Measurements from ENCODE around the gene NIPSNAP3A. TPM values are rescaled to one million over a fixed set of nuclear protein-coding genes. Genes with fewer than 3 reads are reported as not detected.

Gene NIPSNAP3A
- total RNA-seq, 1 experiment from 2014 or later = 17.4 TPM

DNA sequence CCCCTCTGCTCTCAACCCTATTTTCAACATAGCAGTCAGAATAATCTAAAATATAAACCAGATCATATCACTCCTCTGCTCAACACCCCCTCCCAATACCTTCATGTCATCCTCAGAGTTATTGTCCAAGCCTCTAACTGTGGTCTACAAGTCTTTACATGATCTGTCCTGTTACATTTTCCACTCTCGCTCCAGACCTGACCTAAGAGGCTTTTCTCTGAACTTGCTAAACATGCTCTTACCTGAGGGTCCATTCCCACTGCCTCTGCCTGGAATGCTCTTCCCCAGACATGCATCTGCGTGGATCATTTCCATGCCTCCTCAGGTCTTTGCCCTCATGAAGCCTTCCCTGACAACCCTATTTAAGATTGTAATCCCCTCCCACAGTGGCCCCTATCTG, 28.5 kb downstream of the NIPSNAP3A start:
- intact Hi-C loops (cut with micrococcal nuclease; ENCODE audit: unreplicated experiment) = no loop called here
- ChIA-PET POLR2A (no interaction called here), CTCF (no interaction called here)
- TF ChIP-seq, protein P1, sequence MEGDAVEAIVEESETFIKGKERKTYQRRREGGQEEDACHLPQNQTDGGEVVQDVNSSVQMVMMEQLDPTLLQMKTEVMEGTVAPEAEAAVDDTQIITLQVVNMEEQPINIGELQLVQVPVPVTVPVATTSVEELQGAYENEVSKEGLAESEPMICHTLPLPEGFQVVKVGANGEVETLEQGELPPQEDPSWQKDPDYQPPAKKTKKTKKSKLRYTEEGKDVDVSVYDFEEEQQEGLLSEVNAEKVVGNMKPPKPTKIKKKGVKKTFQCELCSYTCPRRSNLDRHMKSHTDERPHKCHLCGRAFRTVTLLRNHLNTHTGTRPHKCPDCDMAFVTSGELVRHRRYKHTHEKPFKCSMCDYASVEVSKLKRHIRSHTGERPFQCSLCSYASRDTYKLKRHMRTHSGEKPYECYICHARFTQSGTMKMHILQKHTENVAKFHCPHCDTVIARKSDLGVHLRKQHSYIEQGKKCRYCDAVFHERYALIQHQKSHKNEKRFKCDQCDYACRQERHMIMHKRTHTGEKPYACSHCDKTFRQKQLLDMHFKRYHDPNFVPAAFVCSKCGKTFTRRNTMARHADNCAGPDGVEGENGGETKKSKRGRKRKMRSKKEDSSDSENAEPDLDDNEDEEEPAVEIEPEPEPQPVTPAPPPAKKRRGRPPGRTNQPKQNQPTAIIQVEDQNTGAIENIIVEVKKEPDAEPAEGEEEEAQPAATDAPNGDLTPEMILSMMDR (IDR thresholded peaks at IDR 0.05) = no peak
- H3K9me3 ChIP-seq (ENCODE audit: control insufficient read depth, insufficient read depth, low read depth, low read length) = no peaks in the 10 kb centered on the region
- H3K36me3 ChIP-seq (ENCODE audit: control insufficient read depth, insufficient read depth, low read length) = no peaks in the 10 kb centered on the region
- no peak overlapping the region for H3K27ac ChIP-seq (ENCODE audit: low read length)
- BruUV-seq (replicated peaks) = no TSS peak
- no peaks in the 10 kb centered on the region for H3K27me3 ChIP-seq (ENCODE audit: control insufficient read depth, insufficient read depth, low read length)
- in situ Hi-C loops (cut with HindIII; ENCODE audit: low pct_unique_long_range_greater_than_20kb, low sequenced_read_pairs) = no loop called here
- DNase-seq (ENCODE audit: low read depth, low spot score) = no peak
- H3K4me3 ChIP-seq (ENCODE audit: low read depth in 2 of 2, low read length in 2 of 2) = no peak overlapping the region
- ATAC-seq = no peak
- no peaks in the 10 kb centered on the region for H3K4me1 ChIP-seq (ENCODE audit: control insufficient read depth, insufficient read depth, low read length)

DNA sequence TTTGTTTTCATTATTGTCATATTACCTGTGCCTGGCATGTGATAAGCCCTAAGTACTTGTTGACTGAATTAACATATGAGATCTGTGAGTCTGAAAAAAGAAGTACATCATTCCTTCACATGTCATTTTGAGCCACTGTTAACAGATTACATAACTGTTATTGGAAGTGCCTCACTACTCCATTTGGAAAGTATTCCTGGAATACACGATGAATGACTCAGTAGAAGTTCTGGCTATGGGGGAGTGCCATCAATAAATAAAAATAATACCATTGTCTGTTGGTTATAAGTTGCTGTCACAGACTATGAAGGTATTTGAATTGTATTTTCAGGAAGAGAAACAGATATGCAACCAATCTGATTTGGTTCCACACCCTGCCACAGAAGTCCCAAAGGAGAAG, 29.3 kb downstream of the NIPSNAP3A start:
- no TSS peak for BruUV-seq (replicated peaks)
- Histone ChIP-seq H3K36me3 (ENCODE audit: control insufficient read depth, insufficient read depth, low read length) (no peaks in the 10 kb centered on the region; the same call in 1 of the 2 replicates), H3K27ac (ENCODE audit: low read length) (no peak overlapping the region), H3K9me3 (ENCODE audit: control insufficient read depth, insufficient read depth, low read depth, low read length) (no peaks in the 10 kb centered on the region), H3K4me3 (ENCODE audit: low read depth in 2 of 2, low read length in 2 of 2) (no peak overlapping the region), H3K4me1 (ENCODE audit: control insufficient read depth, insufficient read depth, low read length) (no peaks in the 10 kb centered on the region), H3K27me3 (ENCODE audit: control insufficient read depth, insufficient read depth, low read length) (no peaks in the 10 kb centered on the region)
- no peak for TF ChIP-seq SIN3A (IDR thresholded peaks at IDR 0.05; ENCODE audit: borderline replicate concordance, insufficient read depth, low read depth, low read length)
- TF ChIP-seq POLR2AphosphoS5 (IDR thresholded peaks at IDR 0.05; ENCODE audit: low read depth, low read length) = no peak
- TF ChIP-seq TCF7L2 (IDR thresholded peaks at IDR 0.05; ENCODE audit: low read depth, low read length) = no peak
- TF ChIP-seq, protein P1 (IDR thresholded peaks at IDR 0.05) = no peak
- TF ChIP-seq, protein P2, sequence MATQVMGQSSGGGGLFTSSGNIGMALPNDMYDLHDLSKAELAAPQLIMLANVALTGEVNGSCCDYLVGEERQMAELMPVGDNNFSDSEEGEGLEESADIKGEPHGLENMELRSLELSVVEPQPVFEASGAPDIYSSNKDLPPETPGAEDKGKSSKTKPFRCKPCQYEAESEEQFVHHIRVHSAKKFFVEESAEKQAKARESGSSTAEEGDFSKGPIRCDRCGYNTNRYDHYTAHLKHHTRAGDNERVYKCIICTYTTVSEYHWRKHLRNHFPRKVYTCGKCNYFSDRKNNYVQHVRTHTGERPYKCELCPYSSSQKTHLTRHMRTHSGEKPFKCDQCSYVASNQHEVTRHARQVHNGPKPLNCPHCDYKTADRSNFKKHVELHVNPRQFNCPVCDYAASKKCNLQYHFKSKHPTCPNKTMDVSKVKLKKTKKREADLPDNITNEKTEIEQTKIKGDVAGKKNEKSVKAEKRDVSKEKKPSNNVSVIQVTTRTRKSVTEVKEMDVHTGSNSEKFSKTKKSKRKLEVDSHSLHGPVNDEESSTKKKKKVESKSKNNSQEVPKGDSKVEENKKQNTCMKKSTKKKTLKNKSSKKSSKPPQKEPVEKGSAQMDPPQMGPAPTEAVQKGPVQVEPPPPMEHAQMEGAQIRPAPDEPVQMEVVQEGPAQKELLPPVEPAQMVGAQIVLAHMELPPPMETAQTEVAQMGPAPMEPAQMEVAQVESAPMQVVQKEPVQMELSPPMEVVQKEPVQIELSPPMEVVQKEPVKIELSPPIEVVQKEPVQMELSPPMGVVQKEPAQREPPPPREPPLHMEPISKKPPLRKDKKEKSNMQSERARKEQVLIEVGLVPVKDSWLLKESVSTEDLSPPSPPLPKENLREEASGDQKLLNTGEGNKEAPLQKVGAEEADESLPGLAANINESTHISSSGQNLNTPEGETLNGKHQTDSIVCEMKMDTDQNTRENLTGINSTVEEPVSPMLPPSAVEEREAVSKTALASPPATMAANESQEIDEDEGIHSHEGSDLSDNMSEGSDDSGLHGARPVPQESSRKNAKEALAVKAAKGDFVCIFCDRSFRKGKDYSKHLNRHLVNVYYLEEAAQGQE (IDR thresholded peaks at IDR 0.05; ENCODE audit: insufficient read depth in 1 of 2, low read depth in 2 of 2, low read length in 1 of 2) = no peak
- no peak for ATAC-seq
- intact Hi-C loops (cut with micrococcal nuclease; ENCODE audit: unreplicated experiment) = no loop called here
- POLR2A ChIA-PET = no interaction called here
- no peak for DNase-seq (ENCODE audit: low read depth, low spot score)
- CTCF ChIA-PET = no interaction called here
- in situ Hi-C loops (cut with HindIII; ENCODE audit: low pct_unique_long_range_greater_than_20kb, low sequenced_read_pairs) = no loop called here

DNA sequence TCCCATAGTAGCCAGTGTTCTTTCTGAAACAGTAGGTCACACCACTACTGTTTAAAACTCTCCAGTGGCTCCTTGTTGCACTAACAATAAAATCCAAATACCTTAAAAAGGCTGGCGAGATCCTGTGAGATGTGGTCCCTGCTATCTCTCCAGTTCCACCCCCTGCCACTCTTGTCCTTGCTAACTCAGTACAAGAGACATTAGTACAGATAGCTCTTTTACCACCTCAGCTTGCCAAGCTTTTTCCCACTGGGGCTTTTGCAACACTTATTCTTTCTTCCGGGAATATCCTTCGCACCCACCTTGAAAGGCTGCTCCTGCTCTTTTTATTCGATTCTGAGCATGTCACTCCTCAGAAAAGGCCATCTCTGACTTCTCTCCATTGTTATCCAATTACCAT, 31.3 kb downstream of the NIPSNAP3A start:
- no peak for DNase-seq (ENCODE audit: low read depth, low spot score)
- POLR2A ChIA-PET = no interaction called here
- CTCF ChIA-PET = no interaction called here
- in situ Hi-C loops (cut with HindIII; ENCODE audit: low pct_unique_long_range_greater_than_20kb, low sequenced_read_pairs) = no loop called here
- Histone ChIP-seq H3K4me1 (ENCODE audit: control insufficient read depth, insufficient read depth, low read length) (no peaks in the 10 kb centered on the region), H3K4me3 (ENCODE audit: low read depth in 2 of 2, low read length in 2 of 2) (no peak overlapping the region), H3K9me3 (ENCODE audit: control insufficient read depth, insufficient read depth, low read depth, low read length) (no peaks in the 10 kb centered on the region), H3K27me3 (ENCODE audit: control insufficient read depth, insufficient read depth, low read length) (no peaks in the 10 kb centered on the region), H3K36me3 (ENCODE audit: control insufficient read depth, insufficient read depth, low read length) (no peaks in the 10 kb centered on the region; the same call in 1 of the 2 replicates), H3K27ac (ENCODE audit: low read length) (no peak overlapping the region)
- no peak for ATAC-seq
- intact Hi-C loops (cut with micrococcal nuclease; ENCODE audit: unreplicated experiment) = no loop called here
- BruUV-seq (replicated peaks) = no TSS peak
- TF ChIP-seq SIN3A (IDR thresholded peaks at IDR 0.05; ENCODE audit: borderline replicate concordance, insufficient read depth, low read depth, low read length) (no peak), POLR2AphosphoS5 (IDR thresholded peaks at IDR 0.05; ENCODE audit: low read depth, low read length) (no peak), TCF7L2 (IDR thresholded peaks at IDR 0.05; ENCODE audit: low read depth, low read length) (no peak)
- TF ChIP-seq, protein P2 (IDR thresholded peaks at IDR 0.05; ENCODE audit: insufficient read depth in 1 of 2, low read depth in 2 of 2, low read length in 1 of 2) = no peak
- TF ChIP-seq, protein P1 (IDR thresholded peaks at IDR 0.05) = no peak

Measured in Panc1 (cell line).